B cell (primary cell): Measurements from ENCODE around the gene BCL2. TPM values are rescaled to one million over a fixed set of nuclear protein-coding genes. Genes with fewer than 3 reads are reported as not detected.

Source experiments
- ATAC-seq: fragments of 200-7000 bp; cut with Tn5 transposase; one replicate; pipeline ENCODE4 v1.10.0; 2021; ENCODE audit warnings: low read depth, mild to moderate bottlenecking, moderate number of reproducible peaks, moderate library complexity
- CTCF ChIA-PET: fragments of 350-600 bp; sonication (Branson Sonifier 250); formaldehyde crosslinking; loops from one replicate; lab custom pipeline; 2021; ENCODE audit warnings: antibody characterized with exemption, inconsistent platforms; lab: Charles Lee
- POLR2A ChIA-PET: fragments of 350-600 bp; sonication (Branson Sonifier 250); formaldehyde crosslinking; loops from one replicate; lab custom pipeline; 2021; ENCODE audit warnings: antibody characterized with exemption; lab: Charles Lee
- DNase-seq: peaks from one replicate; pipeline ENCODE4 v3.0.0; 2013
- H2AFZ ChIP-seq: 2 replicates; pipeline ENCODE4 v1.6.1; 2012; ENCODE audit warnings: mild to moderate bottlenecking, low read depth, low read length; ENCODE audit not compliant: insufficient read depth, poor library complexity, severe bottlenecking
- H3K27ac ChIP-seq, 2 donors: 1 replicate in 1 of 2; 2 replicates in 1 of 2; pipeline ENCODE4 v1.5.1; 2012 to 2013; ENCODE audit warnings: low read length in 2 of 2, mild to moderate bottlenecking in 2 of 2, moderate library complexity in 1 of 2
- H3K27me3 ChIP-seq, 4 experiments: fragments of 200-600 bp in 1 of 4; sonication (generic) in 1 of 4; replicated peaks in 1 of 4; 1 replicate in 2 of 4; 2 replicates in 2 of 4; pipeline versions ENCODE4 v1.6.1 to v1.7.0; 2013 to 2016; ENCODE audit warnings: low read length in 3 of 4, mild to moderate bottlenecking in 2 of 4, mixed read lengths in 1 of 4, moderate library complexity in 1 of 4; ENCODE audit not compliant: insufficient read depth in 4 of 4, control insufficient read depth in 3 of 4; ENCODE audit errors: control extremely low read depth in 1 of 4
- H3K36me3 ChIP-seq, 2 experiments: replicated peaks in 1 of 2; 1 replicate in 1 of 2; 2 replicates in 1 of 2; pipeline versions ENCODE4 v1.6.1 to v1.7.1; 2013; ENCODE audit warnings: low read length in 1 of 2; ENCODE audit not compliant: insufficient read depth in 2 of 2, control insufficient read depth in 1 of 2; ENCODE audit errors: control extremely low read depth in 1 of 2, extremely low read depth in 1 of 2
- H3K4me1 ChIP-seq, 2 donors: fragments of 200-600 bp in 1 of 2; sonication (generic) in 1 of 2; 1 replicate in 1 of 2; 2 replicates in 1 of 2; pipeline versions ENCODE4 v1.5.1 to v1.6.1; 2013 to 2017; ENCODE audit warnings: low read length in 2 of 2; ENCODE audit not compliant: control insufficient read depth in 2 of 2, insufficient read depth in 2 of 2
- H3K4me2 ChIP-seq: replicated peaks from 2 replicates; pipeline ENCODE3; 2012; ENCODE audit warnings: mild to moderate bottlenecking, low read depth, low read length; ENCODE audit not compliant: poor library complexity, severe bottlenecking
- H3K4me3 ChIP-seq, 5 experiments: fragments of 200-600 bp in 1 of 5; sonication (generic) in 1 of 5; 1 replicate in 3 of 5; 2 replicates in 2 of 5; pipeline versions ENCODE4 v1.5.1 to v1.7.0; 2011 to 2016; ENCODE audit warnings: low read length in 4 of 5, mild to moderate bottlenecking in 4 of 5, low read depth in 2 of 5, control low read depth in 1 of 5, moderate library complexity in 1 of 5; ENCODE audit not compliant: insufficient read depth in 1 of 5; ENCODE audit errors: control extremely low read depth in 1 of 5, extremely low read depth in 1 of 5
- H3K79me2 ChIP-seq: fragments of 200-600 bp; sonication (generic); one replicate; pipeline ENCODE4 v1.6.0; 2016; ENCODE audit warnings: low read length; ENCODE audit not compliant: control insufficient read depth, insufficient read depth
- H3K9ac ChIP-seq: fragments of 200-600 bp; sonication (generic); 2 replicates; pipeline ENCODE4 v1.6.1; 2017; ENCODE audit warnings: mild to moderate bottlenecking, low read length, moderate library complexity
- H3K9me3 ChIP-seq, 3 donors: one replicate each; pipeline versions ENCODE4 v1.6.1 to v1.7.1; 2013; ENCODE audit warnings: low read length in 2 of 3; ENCODE audit not compliant: control insufficient read depth in 2 of 3, insufficient read depth in 1 of 3; ENCODE audit errors: control extremely low read depth in 1 of 3
- H4K20me1 ChIP-seq: 2 replicates; pipeline ENCODE4 v1.6.0; 2012; ENCODE audit warnings: mild to moderate bottlenecking, low read length; ENCODE audit not compliant: insufficient read depth, control insufficient read depth, poor library complexity, severe bottlenecking
- H3K27ac Mint-ChIP-seq: one replicate; pipeline ENCODE4 v1.8.0; 2021; ENCODE audit warnings: mixed read lengths
- H3K27me3 Mint-ChIP-seq: one replicate; pipeline ENCODE4 v1.8.0; 2021; ENCODE audit warnings: mixed read lengths
- H3K4me1 Mint-ChIP-seq: one replicate; pipeline ENCODE4 v1.8.0; 2021; ENCODE audit warnings: mixed read lengths
- H3K4me3 Mint-ChIP-seq: one replicate; pipeline ENCODE4 v1.8.0; 2021; ENCODE audit warnings: mixed read lengths
- H3K9me3 Mint-ChIP-seq: one replicate; pipeline ENCODE4 v1.8.0; 2022; ENCODE audit warnings: mixed read lengths; ENCODE audit not compliant: insufficient read depth
- EZH2 ChIP-seq: IDR thresholded peaks from 2 replicates; pipeline ENCODE4 v1.6.1; 2012; ENCODE audit warnings: borderline replicate concordance, low read depth, mild to moderate bottlenecking, moderate library complexity, low read length; ENCODE audit not compliant: insufficient read depth, poor library complexity, severe bottlenecking
- WGBS: methylation state at CpG from one replicate; pipeline ENCODE4 v1.1.5; 2013; ENCODE audit warnings: missing lambda C conversion rate; ENCODE audit not compliant: insufficient coverage; 5-methylcytosine and 5-hydroxymethylcytosine counted together
- intact Hi-C: fragments of 100-400 bp; cut with micrococcal nuclease; formaldehyde crosslinking; loops from one replicate; pipeline ENCODE4 v1.10.0; 2022
- polyA plus RNA-seq: library from polyadenylated mRNA; depleted of rRNA; stranded (reverse); fragments of >200 nt; gene quantifications from 2 replicates; pipeline ENCODE4 v1.2.3, GENCODE V29; 2012
- total RNA-seq, 2 donors: library from RNA; stranded (reverse); fragments of 120-200 nt in 1 of 2; gene quantifications; 1 replicate in 1 of 2; 2 replicates in 1 of 2; pipeline versions ENCODE4 v1.2.3 to v1.2.4, GENCODE V29; 2013 to 2022
- TF ChIP-seq, protein P1 (sequence below): fragments of 200-600 bp; IDR thresholded peaks from one replicate; pipeline ENCODE4 v1.8.0; 2022; ENCODE audit warnings: antibody characterized with exemption, mild to moderate bottlenecking

Gene BCL2
- total and polyA plus RNA-seq, 2 donors (not counting 1 experiment from before 2014, with no cell fraction given), result 27.6 to 144 TPM

DNA sequence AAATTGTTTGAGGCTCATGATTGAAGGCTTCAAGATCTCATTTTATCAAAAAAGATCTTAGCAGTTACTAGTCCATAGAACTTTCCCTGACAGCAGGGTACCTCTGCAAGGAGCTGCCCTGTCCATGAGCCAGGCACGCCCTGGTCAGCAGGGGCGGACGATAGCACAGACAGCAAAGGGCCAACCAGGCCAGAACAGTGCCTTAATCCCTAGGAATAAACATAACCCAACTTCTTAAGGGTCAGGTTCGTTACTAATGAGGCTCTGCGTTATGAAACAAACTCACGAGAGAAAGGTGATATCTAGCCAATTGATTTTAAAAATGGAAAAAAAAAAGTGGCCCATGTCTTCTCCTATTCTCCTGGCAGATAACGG lies 59.2 kb downstream of the BCL2 start:
- Histone ChIP-seq H3K9me3 (no peaks in the 10 kb centered on the region), H3K4me2 (no peak overlapping the region), H3K4me3 (no peak overlapping the region), H3K36me3 (peaks cover 2 to 24% of the 10 kb centered on the region in 2 experiments), H2AFZ (no peak overlapping the region), H3K27ac (no peak overlapping the region), H3K27me3 (no peaks in the 10 kb centered on the region), H4K20me1 (peaks cover 51% of the 10 kb centered on the region), H3K9ac (no peak overlapping the region), H3K79me2 (peaks cover 84% of the 10 kb centered on the region), H3K4me1 (peaks cover 0 to 6% of the 10 kb centered on the region in 2 donors)
- ChIA-PET POLR2A (no interaction called here), CTCF (interaction anchor here (0.7 to 1.3 kb wide), 2 partner anchors 14 to 22 kb away, joined by 3 read pairs; no protein-coding TSS in a partner anchor)
- Mint-ChIP-seq H3K9me3 (no peaks in the 10 kb centered on the region), H3K27ac (no peak overlapping the region), H3K4me1 (peaks cover 50% of the 10 kb centered on the region), H3K4me3 (no peak overlapping the region), H3K27me3 (no peaks in the 10 kb centered on the region)
- no peak for ATAC-seq
- intact Hi-C loops, result no loop called here
- DNase-seq, result no peak
- 94% methylated on average over 2 of the region's 7 CpGs for WGBS
- no peak for TF ChIP-seq EZH2
- TF ChIP-seq, protein P1, sequence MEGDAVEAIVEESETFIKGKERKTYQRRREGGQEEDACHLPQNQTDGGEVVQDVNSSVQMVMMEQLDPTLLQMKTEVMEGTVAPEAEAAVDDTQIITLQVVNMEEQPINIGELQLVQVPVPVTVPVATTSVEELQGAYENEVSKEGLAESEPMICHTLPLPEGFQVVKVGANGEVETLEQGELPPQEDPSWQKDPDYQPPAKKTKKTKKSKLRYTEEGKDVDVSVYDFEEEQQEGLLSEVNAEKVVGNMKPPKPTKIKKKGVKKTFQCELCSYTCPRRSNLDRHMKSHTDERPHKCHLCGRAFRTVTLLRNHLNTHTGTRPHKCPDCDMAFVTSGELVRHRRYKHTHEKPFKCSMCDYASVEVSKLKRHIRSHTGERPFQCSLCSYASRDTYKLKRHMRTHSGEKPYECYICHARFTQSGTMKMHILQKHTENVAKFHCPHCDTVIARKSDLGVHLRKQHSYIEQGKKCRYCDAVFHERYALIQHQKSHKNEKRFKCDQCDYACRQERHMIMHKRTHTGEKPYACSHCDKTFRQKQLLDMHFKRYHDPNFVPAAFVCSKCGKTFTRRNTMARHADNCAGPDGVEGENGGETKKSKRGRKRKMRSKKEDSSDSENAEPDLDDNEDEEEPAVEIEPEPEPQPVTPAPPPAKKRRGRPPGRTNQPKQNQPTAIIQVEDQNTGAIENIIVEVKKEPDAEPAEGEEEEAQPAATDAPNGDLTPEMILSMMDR, result no peak

DNA sequence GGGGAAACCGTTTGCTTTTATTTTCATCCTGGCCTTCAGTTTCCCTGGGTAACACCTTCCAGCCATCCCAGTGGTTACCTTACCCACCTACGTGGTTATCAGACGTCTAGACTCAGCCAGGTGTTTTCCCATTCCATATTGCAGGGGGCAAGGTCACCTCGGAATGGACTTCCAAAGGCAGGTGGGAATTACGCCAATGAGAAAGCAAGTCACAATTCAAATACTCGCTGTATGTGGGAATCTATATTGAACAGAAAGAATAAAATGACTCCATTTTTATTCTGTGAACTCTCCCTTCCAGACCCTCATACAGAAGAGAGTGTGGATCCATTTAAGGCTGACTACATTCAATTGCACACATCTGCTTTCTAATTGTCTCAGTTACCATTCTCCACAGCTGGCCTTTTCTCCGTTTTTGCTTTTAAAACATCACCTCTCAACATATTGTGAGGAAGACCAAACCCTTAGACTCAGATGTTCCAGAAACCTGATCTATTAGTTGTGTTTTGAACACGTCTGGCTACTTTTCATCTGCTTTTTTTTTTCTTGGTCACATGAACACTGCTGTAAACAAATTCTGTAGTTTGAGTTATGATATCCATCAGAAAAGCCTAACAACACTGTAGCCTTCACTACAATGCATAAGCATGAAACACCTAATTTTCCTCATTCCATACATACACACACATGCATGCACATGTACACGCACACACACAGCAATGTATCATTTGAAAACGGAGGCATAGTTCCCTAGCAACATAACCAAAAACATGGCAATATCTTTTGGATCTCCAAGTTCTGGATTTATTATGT lies 59.8 kb downstream of the BCL2 start:
- no peaks in the 10 kb centered on the region for H3K9me3 ChIP-seq
- no peak overlapping the region for H3K9ac ChIP-seq
- TF ChIP-seq, protein P1, result no peak
- no peak for TF ChIP-seq EZH2
- no peak overlapping the region for H3K27ac ChIP-seq
- ATAC-seq (no peak), DNase-seq (no peak)
- H3K9me3 Mint-ChIP-seq, result no peaks in the 10 kb centered on the region
- H3K4me1 Mint-ChIP-seq, result peaks cover 51% of the 10 kb centered on the region
- POLR2A ChIA-PET, result no interaction called here
- H3K27ac Mint-ChIP-seq, result no peak overlapping the region
- 96% methylated on average over 2 of the region's 10 CpGs for WGBS
- CTCF ChIA-PET, result interaction anchor here (1.3 kb wide), 1 partner anchor 15 kb away, joined by 3 read pairs; no protein-coding TSS in a partner anchor
- no peak overlapping the region for H2AFZ ChIP-seq
- no peaks in the 10 kb centered on the region for H3K27me3 Mint-ChIP-seq
- no peaks in the 10 kb centered on the region for H3K27me3 ChIP-seq
- peaks cover 3 to 24% of the 10 kb centered on the region in 2 experiments for H3K36me3 ChIP-seq
- no peak overlapping the region for H3K4me3 Mint-ChIP-seq
- peaks cover 46% of the 10 kb centered on the region for H4K20me1 ChIP-seq
- intact Hi-C loops, result no loop called here
- H3K4me3 ChIP-seq, result no peak overlapping the region
- no peak overlapping the region for H3K4me2 ChIP-seq
- H3K79me2 ChIP-seq, result peaks cover 80% of the 10 kb centered on the region
- peaks cover 0 to 9% of the 10 kb centered on the region in 2 donors for H3K4me1 ChIP-seq
